GM21717 (cell line): ENCODE data around the gene FAM171A1.

Source experiments
- ATAC-seq: cut with Tn5 transposase; IDR thresholded peaks from one replicate; pipeline ENCODE4 v1.9.1; 2021; ENCODE audit warnings: mild to moderate bottlenecking, moderate library complexity; ENCODE audit not compliant: unreplicated experiment

The FAM171A1 gene

GRCh38 chr10:15253951-15254807 lies 116.9 kb downstream of the FAM171A1 start:
- ATAC-seq, result no peak

- no peak for ATAC-seq
Measured at GRCh38 chr10:15252396-15252795, 118.7 kb downstream of the FAM171A1 start.

DNA sequence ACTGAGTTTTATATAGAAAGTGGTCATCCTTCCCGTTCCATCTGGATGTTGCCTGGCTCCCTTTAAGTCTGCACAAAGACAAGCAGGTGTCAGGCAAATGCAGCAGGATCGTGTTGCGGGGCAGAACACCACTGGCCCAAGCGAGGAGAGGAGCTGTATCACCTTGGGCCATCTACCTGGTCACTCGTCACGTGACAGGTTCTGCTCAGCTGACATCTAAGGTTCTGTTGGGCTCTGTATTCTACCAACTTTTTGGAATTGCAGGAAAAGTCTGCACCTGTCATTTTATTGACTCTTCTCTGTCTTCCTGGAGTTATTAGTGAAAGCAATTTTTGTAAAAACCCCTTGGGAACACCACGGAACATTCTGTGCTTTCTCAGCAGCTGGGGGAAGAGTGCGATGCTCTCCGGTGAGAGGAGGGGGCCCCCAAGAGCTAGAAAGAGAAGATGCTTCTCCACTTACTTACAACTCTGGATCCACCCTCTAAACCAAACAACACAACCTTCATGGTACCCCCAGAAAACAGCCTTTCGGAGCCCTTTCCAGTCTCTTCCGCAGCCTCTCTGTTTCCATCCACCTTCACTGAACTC lies 119.2 kb downstream of the FAM171A1 start:
- ATAC-seq, result no peak

DNA sequence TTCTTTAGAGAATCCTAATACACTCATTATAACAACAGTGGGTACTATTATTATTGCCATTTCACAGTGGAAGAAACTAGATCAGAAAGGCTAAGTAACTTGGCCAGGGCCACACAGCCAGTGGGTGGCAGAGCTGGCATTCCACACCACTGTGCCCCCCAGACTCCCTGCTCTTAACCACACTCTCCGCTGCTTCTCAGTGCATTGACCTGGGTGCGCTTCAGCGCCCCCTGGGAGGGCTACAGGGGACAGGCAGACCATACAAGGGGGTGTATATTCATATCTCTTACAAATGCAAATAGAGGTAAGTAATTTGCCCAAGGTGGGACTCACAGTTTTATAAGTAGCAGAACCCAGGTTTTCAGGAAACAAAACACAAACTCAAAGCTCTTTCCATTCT lies 125.6 kb downstream of the FAM171A1 start:
- no peak for ATAC-seq

DNA sequence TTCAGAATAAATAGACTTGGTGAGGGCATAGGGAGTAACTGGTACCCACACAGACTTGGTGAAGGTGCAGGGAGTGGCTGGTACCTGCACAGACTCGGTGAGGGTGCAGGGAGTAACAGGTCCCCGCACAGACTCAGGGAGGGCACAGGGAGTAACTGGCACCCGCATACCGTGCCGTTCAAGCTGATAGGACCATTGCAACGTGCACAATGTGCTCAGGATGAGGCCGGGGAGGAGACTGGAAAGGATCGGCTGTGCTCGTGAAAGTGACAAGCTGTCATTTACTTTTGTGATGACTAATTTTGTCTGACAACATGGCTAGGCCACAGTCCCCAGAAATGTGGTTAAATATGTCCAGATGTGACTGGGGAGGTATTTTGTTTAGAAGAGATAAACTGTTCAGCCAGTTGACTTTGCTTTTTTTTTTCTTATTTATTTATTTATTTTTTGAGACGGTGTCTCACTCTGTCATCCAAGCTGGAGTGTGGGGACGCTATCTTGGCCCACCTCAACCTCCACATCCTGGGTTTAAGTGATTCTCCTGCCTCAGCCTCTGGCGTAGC lies 126.4 kb downstream of the FAM171A1 start:
- ATAC-seq, result no peak

DNA sequence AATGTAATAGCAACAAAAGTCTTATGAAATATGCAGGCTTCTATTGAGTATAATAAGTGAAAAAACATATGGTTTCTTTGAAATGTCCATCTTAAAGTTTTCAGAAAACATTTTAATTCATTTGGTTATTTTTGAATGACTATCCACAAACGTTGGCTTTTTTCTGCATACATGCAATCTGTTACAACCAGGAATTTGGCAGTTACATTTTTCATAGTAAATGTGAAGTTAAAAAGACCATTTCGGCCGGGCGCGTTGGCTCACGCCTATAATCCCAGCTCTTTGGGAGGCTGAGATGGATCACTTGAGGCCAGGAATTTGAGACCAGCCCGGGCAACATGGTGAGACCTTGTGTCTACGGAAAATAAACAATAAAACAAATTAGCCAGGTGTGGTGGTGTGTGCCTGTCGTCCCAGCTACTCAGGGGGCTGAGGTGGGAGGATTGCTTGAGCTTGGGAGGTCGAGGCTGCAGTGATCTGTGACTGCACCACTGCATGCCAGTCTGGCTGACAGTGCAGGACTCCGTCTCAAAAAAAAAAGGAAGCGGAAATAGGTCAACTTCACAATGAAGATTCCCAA lies 128.7 kb downstream of the FAM171A1 start:
- ATAC-seq, result no peak

DNA sequence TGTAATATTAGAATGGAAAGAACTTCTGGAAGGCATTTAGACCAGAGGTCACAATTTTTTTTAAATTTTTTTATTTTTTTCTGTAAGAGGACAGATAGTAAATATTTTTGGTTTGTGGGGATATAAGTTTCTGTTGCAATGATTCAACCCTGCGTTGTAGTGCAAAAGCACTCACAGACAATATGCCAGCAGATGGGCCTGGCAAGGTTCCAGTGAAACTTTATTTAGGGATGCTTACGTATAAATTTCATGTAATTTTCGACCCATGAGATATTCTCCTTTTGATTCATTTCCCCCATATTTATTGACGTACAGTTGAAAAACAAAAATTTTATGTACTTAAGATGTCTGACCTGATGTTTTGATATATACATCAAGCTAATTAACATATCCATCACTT lies 129.8 kb downstream of the FAM171A1 start:
- ATAC-seq, result no peak

- ATAC-seq, result no peak
Measured at GRCh38 chr10:15238555-15239335, 132.3 kb downstream of the FAM171A1 start.

DNA sequence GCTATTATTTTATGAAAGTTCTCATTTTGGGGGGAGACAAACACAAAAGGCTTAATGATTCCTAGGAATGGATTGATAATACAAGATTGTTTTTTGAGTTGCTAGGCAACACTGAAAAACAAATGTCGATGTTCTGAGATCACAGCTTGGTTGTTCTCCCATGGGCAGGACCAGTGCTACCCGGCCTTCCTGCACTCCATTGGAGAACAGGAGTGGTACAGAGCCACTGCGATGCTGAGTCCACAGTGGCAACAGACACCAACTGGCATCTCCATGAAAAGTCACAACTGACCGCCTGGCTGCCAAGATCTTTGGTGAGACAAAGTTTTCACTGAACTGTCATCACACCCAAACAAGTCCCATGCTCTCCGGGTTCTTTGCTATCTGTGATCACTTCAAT lies 133.7 kb downstream of the FAM171A1 start:
- no peak for ATAC-seq

- no peak for ATAC-seq
Measured at GRCh38 chr10:15236340-15236739, 134.7 kb downstream of the FAM171A1 start.

- no peak for ATAC-seq
Measured at GRCh38 chr10:15232279-15232678, 138.8 kb downstream of the FAM171A1 start.

DNA sequence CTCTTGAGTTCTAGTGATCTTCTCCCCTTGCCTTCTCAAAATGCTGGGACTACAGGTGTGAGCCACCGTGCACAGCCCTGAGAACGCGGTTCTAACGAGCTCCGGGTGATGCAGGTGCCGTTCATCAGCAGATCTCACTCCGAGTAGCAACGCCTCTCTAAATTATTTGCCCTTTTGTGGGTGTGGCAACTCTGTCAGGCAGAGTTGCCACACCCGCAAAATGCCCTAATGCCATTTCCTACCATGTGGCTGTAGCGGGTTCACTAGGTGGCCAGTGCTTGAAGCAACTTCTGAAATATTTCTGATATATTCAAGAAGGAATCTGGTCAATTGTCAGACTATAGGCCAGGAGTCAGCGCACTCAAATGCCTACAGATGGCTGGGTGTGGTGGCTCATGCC lies 139.7 kb downstream of the FAM171A1 start:
- no peak for ATAC-seq

DNA sequence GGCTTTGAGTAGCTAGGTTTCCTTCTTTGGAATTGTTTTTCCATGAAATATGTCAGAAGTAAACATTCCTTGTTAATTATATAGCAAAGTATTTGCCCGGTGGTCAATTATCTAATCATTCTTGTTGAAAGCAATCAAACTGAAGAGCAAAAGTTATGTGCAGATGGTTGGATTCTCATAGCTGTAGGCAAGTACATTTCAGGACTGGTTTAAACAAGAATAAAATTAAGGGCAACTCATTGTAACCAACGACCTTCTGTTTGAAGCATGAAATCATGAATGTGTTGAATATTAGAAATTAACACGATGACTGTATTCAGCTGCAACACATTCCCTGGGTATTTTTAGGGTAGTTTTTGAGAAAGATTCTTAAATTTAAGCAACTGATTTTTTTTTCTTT lies 140.8 kb downstream of the FAM171A1 start:
- ATAC-seq, result no peak

- no peak for ATAC-seq
Measured at GRCh38 chr10:15229268-15229667, 141.8 kb downstream of the FAM171A1 start.

- no peak for ATAC-seq
Measured at GRCh38 chr10:15228426-15228825, 142.7 kb downstream of the FAM171A1 start.

DNA sequence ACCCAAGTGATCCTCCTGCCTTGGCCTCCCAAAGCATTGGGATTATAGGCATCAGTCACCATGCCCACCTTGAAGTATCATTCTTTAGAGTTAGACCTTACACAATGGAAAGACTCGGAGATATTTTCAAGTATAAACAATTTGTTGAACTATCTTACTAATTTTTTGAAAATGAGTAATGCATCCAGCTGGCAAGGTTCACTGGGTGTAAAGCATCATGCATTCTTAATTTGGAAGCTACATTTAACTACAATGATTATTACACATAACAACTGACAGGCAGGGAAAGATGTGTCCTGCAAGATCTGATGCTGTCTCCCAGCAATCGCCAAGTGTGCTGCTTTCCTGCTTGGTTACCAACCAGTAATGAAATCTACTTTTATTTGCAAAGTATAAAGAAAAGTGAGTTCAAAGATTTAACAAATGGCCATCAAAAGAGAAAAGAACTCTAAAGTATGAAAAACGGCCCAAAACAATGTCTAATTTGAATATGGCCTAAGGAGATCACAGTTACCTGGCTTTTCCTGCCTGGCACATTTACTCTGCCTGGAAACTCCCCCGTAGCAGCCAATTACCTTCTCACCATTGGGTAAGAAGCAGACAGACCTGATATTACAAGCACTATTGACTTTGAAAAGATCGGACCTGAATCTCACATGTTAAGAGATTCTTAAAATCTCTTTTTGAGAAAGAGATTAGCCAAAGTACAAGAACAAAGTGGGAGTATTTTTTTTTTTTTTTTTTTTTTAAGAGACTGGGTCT lies 143.3 kb downstream of the FAM171A1 start:
- ATAC-seq, result no peak

DNA sequence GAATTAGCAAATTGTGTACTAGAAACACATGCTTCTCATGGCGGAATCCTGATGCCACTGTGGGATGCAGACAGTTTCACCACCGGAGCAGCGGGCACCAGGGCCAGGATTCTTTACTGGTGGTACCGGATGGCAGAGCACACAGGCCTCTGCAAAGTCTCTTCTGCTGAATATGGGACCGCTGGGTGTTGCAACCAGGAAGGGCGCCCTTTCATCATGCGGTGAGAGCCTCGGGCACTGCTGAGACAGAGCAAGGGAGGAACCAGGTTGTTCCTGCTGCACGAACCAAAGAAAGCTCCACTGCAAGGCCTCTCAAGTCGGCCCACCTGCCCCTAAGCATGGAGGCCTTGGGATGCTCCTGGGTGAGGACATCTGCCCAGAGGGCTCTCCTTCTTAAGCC lies 145.6 kb downstream of the FAM171A1 start:
- ATAC-seq, result no peak

DNA sequence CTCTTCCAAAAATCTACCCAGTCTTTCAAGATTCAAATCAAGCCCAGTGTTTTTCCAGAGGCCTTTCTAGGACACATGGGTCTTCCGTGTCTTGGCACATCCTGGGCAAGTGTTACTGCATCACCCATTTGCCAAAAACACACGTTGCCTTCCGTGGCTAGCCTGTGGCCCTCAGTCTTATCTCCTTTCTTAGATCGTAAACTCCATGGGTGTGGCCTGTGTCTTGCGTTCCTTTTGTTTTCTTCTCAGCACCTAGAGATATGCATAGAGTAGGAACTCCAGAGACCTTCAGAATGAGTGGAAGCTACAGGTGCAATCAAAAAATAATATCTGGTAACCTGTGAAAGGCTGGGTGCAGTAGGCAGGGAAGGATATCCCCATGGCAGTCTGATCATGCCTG lies 146.1 kb downstream of the FAM171A1 start:
- ATAC-seq, result no peak

GRCh38 chr10:15223174-15223573 lies 147.9 kb downstream of the FAM171A1 start:
- ATAC-seq, result no peak

DNA sequence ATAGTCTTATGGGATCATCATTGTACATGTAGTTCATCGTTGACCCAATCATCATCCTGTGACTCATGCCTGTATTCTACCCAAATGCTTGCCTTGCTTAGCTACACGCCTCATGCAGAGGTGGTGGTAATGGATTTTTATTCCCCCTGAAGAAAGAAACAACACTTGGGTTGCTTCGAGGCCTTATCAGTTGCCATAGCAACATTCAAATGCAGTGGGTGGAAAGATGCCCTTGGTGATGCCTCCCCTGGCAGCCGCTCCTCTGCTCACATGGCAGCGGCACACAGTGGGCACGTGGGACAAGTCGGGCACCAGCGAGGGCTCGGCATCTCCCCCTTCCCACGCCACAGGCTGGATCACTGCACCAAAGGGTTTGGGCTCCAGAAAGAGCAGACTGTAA lies 148.6 kb downstream of the FAM171A1 start:
- ATAC-seq, result no peak
